ENCODE measurements around the gene GALNT8. TPM values are rescaled to one million over a fixed set of nuclear protein-coding genes. Genes with fewer than 3 reads are reported as not detected.
A peak's percentile ranks its signal among the peaks of the same experiment; 100 is the strongest.
"Not testable (repeated sequence)": the region's sequence is repeated elsewhere in the genome, so short reads cannot be mapped to it uniquely, and the experiment has no call there.

Gene GALNT8
- total RNA-seq, 1 experiment from 2014 or later = 0.35 TPM

- DNase-seq (ENCODE audit: low read depth) = no peak
These were observed 22.3 kb downstream of the GALNT8 start for GRCh38 chr12:4742416-4742970.

GRCh38 chr12:4743046-4743445 lies 22.8 kb downstream of the GALNT8 start:
- DNase-seq (ENCODE audit: low read depth) = peak; percentile 5

GRCh38 chr12:4744709-4745108 lies 24.5 kb downstream of the GALNT8 start:
- DNase-seq (ENCODE audit: low read depth) = no peak

GRCh38 chr12:4745249-4745648 lies 25.0 kb downstream of the GALNT8 start:
- DNase-seq (ENCODE audit: low read depth) = no peak

- not testable (repeated sequence) for DNase-seq (ENCODE audit: low read depth)
These were observed 31.5 kb downstream of the GALNT8 start for GRCh38 chr12:4751654-4752053.

GRCh38 chr12:4762773-4763172 lies 42.6 kb downstream of the GALNT8 start:
- DNase-seq (ENCODE audit: low read depth) = no peak

- peak; percentile 68 for DNase-seq (ENCODE audit: low read depth)
These were observed 43.3 kb downstream of the GALNT8 start for GRCh38 chr12:4763549-4763948.

- DNase-seq (ENCODE audit: low read depth) = no peak
These were observed 46.2 kb downstream of the GALNT8 start for GRCh38 chr12:4766445-4766844.

GRCh38 chr12:4767186-4767585 lies 47.0 kb downstream of the GALNT8 start:
- no peak for DNase-seq (ENCODE audit: low read depth)

- DNase-seq (ENCODE audit: low read depth) = no peak
These were observed 48.1 kb downstream of the GALNT8 start for GRCh38 chr12:4768341-4768740.

- DNase-seq (ENCODE audit: low read depth) = no peak
These were observed 48.9 kb downstream of the GALNT8 start for GRCh38 chr12:4769073-4769472.

- DNase-seq (ENCODE audit: low read depth) = no peak
These were observed 51.2 kb downstream of the GALNT8 start for GRCh38 chr12:4771172-4771959.

GRCh38 chr12:4771960-4772566 lies 51.9 kb downstream of the GALNT8 start:
- DNase-seq (ENCODE audit: low read depth) = peak; percentile 56

GRCh38 chr12:4775936-4776335 lies 55.7 kb downstream of the GALNT8 start:
- no peak for DNase-seq (ENCODE audit: low read depth)

GRCh38 chr12:4779749-4780148 lies 59.5 kb downstream of the GALNT8 start:
- no peak for DNase-seq (ENCODE audit: low read depth)

- DNase-seq (ENCODE audit: low read depth) = no peak
These were observed 60.7 kb downstream of the GALNT8 start for GRCh38 chr12:4780641-4781611.

GRCh38 chr12:4784404-4785054 lies 64.3 kb downstream of the GALNT8 start:
- DNase-seq (ENCODE audit: low read depth) = no peak

GRCh38 chr12:4786795-4787194 lies 66.6 kb downstream of the GALNT8 start:
- no peak for DNase-seq (ENCODE audit: low read depth)

GRCh38 chr12:4787965-4788364 lies 67.8 kb downstream of the GALNT8 start:
- no peak for DNase-seq (ENCODE audit: low read depth)

- peak; percentile 32 for DNase-seq (ENCODE audit: low read depth)
These were observed 69.6 kb downstream of the GALNT8 start for GRCh38 chr12:4789776-4790175.

- DNase-seq (ENCODE audit: low read depth) = no peak
These were observed 71.3 kb downstream of the GALNT8 start for GRCh38 chr12:4791497-4791896.

Measured in HT1080 (cell line).